H9 (cell line): ENCODE measurements around the gene FAM222B. TPM values are rescaled to one million over a fixed set of nuclear protein-coding genes. Genes with fewer than 3 reads are reported as not detected.

Source experiments
- DNase-seq: peaks from one replicate; pipeline ENCODE4 v3.0.0-alpha.2; 2017
- H2AFZ ChIP-seq: one replicate; pipeline ENCODE4 v1.6.1; 2013; ENCODE audit warnings: mild to moderate bottlenecking, low read length, control low read depth, moderate library complexity
- H2AK5ac ChIP-seq: 2 replicates; pipeline ENCODE4 v1.6.1; 2013; ENCODE audit warnings: low read length, control low read depth, mixed read lengths; ENCODE audit not compliant: insufficient read length
- H2BK120ac ChIP-seq: one replicate; pipeline ENCODE4 v1.6.1; 2013; ENCODE audit warnings: low read depth, mild to moderate bottlenecking, low read length, control low read depth, inconsistent platforms; ENCODE audit not compliant: poor library complexity, severe bottlenecking
- H2BK12ac ChIP-seq: 2 replicates; pipeline ENCODE4 v1.6.1; 2013; ENCODE audit warnings: low read length, control low read depth, mixed read lengths, low read depth; ENCODE audit not compliant: insufficient read length
- H2BK15ac ChIP-seq: 2 replicates; pipeline ENCODE4 v1.6.1; 2013; ENCODE audit warnings: low read depth, low read length, control low read depth
- H2BK20ac ChIP-seq: one replicate; pipeline ENCODE4 v1.6.1; 2013; ENCODE audit warnings: low read depth, mild to moderate bottlenecking, low read length, control low read depth, inconsistent platforms; ENCODE audit not compliant: poor library complexity, severe bottlenecking
- H2BK5ac ChIP-seq: 2 replicates; pipeline ENCODE4 v1.6.1; 2013; ENCODE audit warnings: low read length, control low read depth, mixed read lengths; ENCODE audit not compliant: insufficient read length
- H3K14ac ChIP-seq: 2 replicates; pipeline ENCODE4 v1.6.1; 2013; ENCODE audit warnings: low read length, control low read depth; ENCODE audit not compliant: insufficient read depth
- H3K18ac ChIP-seq: 2 replicates; pipeline ENCODE4 v1.6.1; 2013; ENCODE audit warnings: low read depth, mild to moderate bottlenecking, mixed read lengths, low read length, control low read depth; ENCODE audit not compliant: insufficient read length
- H3K23ac ChIP-seq: 2 replicates; pipeline ENCODE4 v1.6.1; 2013; ENCODE audit warnings: low read length, control low read depth, mixed read lengths, low read depth; ENCODE audit not compliant: insufficient read length
- H3K23me2 ChIP-seq: 2 replicates; pipeline ENCODE4 v1.6.1; 2013; ENCODE audit warnings: low read depth, mild to moderate bottlenecking, mixed read lengths, low read length, control low read depth; ENCODE audit not compliant: insufficient read length, poor library complexity, severe bottlenecking
- H3K27ac ChIP-seq: 2 replicates; pipeline ENCODE4 v1.5.1; 2013; ENCODE audit warnings: low read length, control low read depth, mixed read lengths, low read depth; ENCODE audit not compliant: insufficient read length
- H3K27me3 ChIP-seq: 2 replicates; pipeline ENCODE4 v1.6.1; 2013; ENCODE audit warnings: low read length, control low read depth, inconsistent platforms; ENCODE audit not compliant: insufficient read depth
- H3K4ac ChIP-seq: 2 replicates; pipeline ENCODE4 v1.6.1; 2013; ENCODE audit warnings: low read depth, mild to moderate bottlenecking, control low read depth, inconsistent platforms, low read length, moderate library complexity
- H3K4me1 ChIP-seq: 2 replicates; pipeline ENCODE4 v1.6.1; 2013; ENCODE audit warnings: low read length, control low read depth, inconsistent platforms; ENCODE audit not compliant: insufficient read depth
- H3K4me2 ChIP-seq: 2 replicates; pipeline ENCODE4 v1.6.1; 2013; ENCODE audit warnings: low read length, control low read depth, mixed read lengths; ENCODE audit not compliant: insufficient read length, insufficient read depth
- H3K56ac ChIP-seq: 2 replicates; pipeline ENCODE4 v1.6.1; 2013; ENCODE audit warnings: low read depth, mild to moderate bottlenecking, mixed read lengths, low read length, control low read depth; ENCODE audit not compliant: insufficient read length
- H3K79me1 ChIP-seq: 2 replicates; pipeline ENCODE4 v1.6.1; 2013; ENCODE audit warnings: low read depth, mild to moderate bottlenecking, moderate library complexity, low read length, control low read depth, inconsistent platforms; ENCODE audit not compliant: insufficient read depth, poor library complexity, severe bottlenecking
- H3K79me2 ChIP-seq: 2 replicates; pipeline ENCODE4 v1.6.1; 2013; ENCODE audit warnings: low read length, control low read depth, inconsistent platforms; ENCODE audit not compliant: insufficient read depth
- H3K9ac ChIP-seq: 2 replicates; pipeline ENCODE4 v1.6.1; 2013; ENCODE audit warnings: low read length, control low read depth, mixed read lengths; ENCODE audit not compliant: insufficient read length; ENCODE audit errors: extremely low read depth
- H3K9me3 ChIP-seq: one replicate; pipeline ENCODE4 v1.6.1; 2013; ENCODE audit warnings: low read depth, low read length, inconsistent platforms; ENCODE audit not compliant: control insufficient read depth
- H3T11ph ChIP-seq: one replicate; pipeline ENCODE4 v1.6.1; 2013; ENCODE audit warnings: mild to moderate bottlenecking, low read length, control low read depth, inconsistent platforms
- H4K20me1 ChIP-seq: one replicate; pipeline ENCODE4 v1.6.1; 2013; ENCODE audit not compliant: control insufficient read depth, insufficient read length, insufficient read depth
- H4K5ac ChIP-seq: 2 replicates; pipeline ENCODE4 v1.6.1; 2013; ENCODE audit warnings: low read depth, mild to moderate bottlenecking, mixed read lengths, low read length, control low read depth; ENCODE audit not compliant: insufficient read length
- H4K8ac ChIP-seq: replicated peaks from 2 replicates; pipeline ENCODE4 v1.6.1; 2013; ENCODE audit warnings: low read length, control low read depth, mixed read lengths, low read depth; ENCODE audit not compliant: insufficient read length
- H4K91ac ChIP-seq: 2 replicates; pipeline ENCODE4 v1.6.1; 2013; ENCODE audit warnings: low read depth, mild to moderate bottlenecking, moderate library complexity, mixed read lengths, low read length, control low read depth; ENCODE audit not compliant: insufficient read length
- H3K27ac Mint-ChIP-seq, 3 experiments: 2 replicates in 2 of 3; 3 replicates in 1 of 3; pipeline ENCODE4 v1.8.0; 2020 to 2021; ENCODE audit warnings: mixed read lengths in 3 of 3, mild to moderate bottlenecking in 1 of 3, moderate library complexity in 1 of 3
- H3K27me3 Mint-ChIP-seq: 2 replicates; pipeline ENCODE4 v1.8.0; 2021; ENCODE audit warnings: low read depth, mild to moderate bottlenecking, moderate library complexity, mixed read lengths
- H3K36me3 Mint-ChIP-seq, 3 experiments: 2 replicates in 2 of 3; 3 replicates in 1 of 3; pipeline ENCODE4 v1.8.0; 2020 to 2021; ENCODE audit warnings: low read depth in 3 of 3, mixed read lengths in 3 of 3; ENCODE audit not compliant: insufficient read depth in 1 of 3
- H3K4me1 Mint-ChIP-seq, 2 experiments: 2 replicates each; pipeline ENCODE4 v1.8.0; 2020; ENCODE audit warnings: mixed read lengths in 2 of 2
- H3K4me3 Mint-ChIP-seq, 2 experiments: 2 replicates in 1 of 2; 3 replicates in 1 of 2; pipeline ENCODE4 v1.8.0; 2020 to 2021; ENCODE audit warnings: mild to moderate bottlenecking in 2 of 2, mixed read lengths in 2 of 2, moderate library complexity in 1 of 2
- H3K9me3 Mint-ChIP-seq, 2 experiments: 2 replicates in 1 of 2; 3 replicates in 1 of 2; pipeline ENCODE4 v1.8.0; 2020; ENCODE audit warnings: mild to moderate bottlenecking in 2 of 2, mixed read lengths in 2 of 2, moderate library complexity in 1 of 2
- CTCF ChIP-seq: fragments of 200-600 bp; sonication (generic); conservative IDR thresholded peaks from 3 replicates; pipeline ENCODE4 v1.8.0; 2021; ENCODE audit warnings: antibody characterized with exemption, mild to moderate bottlenecking
- WGBS: extraction: QIAGEN DNeasy Blood & Tissue Kit; methylation state at CpG from one replicate; pipeline ENCODE4 v1.1.7; 2013; ENCODE audit warnings: missing lambda C conversion rate, low lambda C conversion rate, mixed read lengths; ENCODE audit not compliant: insufficient read length; ENCODE audit errors: extremely low coverage; 5-methylcytosine and 5-hydroxymethylcytosine counted together
- total RNA-seq: library from RNA; stranded (reverse); gene quantifications from 2 replicates; pipeline ENCODE4 v1.2.1, GENCODE V29; 2021

The FAM222B gene
- total RNA-seq, 1 experiment from 2014 or later, result 76.1 TPM

DNA sequence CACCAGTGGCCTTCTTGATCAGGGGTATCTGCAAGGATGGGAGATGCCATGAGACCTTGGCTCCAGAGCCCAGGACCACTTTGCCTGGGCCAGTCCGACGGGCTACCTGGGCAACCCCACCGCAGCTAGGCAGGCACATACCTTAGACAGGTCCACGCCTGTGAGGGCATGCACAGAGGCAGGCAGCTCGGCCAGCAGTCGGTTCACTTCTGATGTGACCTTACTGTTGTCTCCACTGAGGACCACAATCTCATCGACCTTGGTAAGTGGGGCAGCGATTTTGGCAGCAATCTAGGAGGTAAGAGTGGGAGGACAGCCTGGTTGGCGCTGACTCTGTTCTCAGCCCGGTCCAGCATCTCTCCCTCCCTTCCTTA lies 38.0 kb upstream of the FAM222B start:
- peaks cover 6 to 8% of the 10 kb centered on the region in 2 experiments for H3K4me1 Mint-ChIP-seq
- no peak overlapping the region for H2BK20ac ChIP-seq
- H3K9ac ChIP-seq, result no peak overlapping the region
- no peaks in the 10 kb centered on the region for H3K4me1 ChIP-seq
- no peak overlapping the region for H3K23ac ChIP-seq
- no peaks in the 10 kb centered on the region for H3K79me1 ChIP-seq
- no peaks in the 10 kb centered on the region for H3K79me2 ChIP-seq
- WGBS, result no CpG with 5 or more reads among the region's 10 CpGs
- no peak for TF ChIP-seq CTCF
- H2BK15ac ChIP-seq, result no peak overlapping the region
- H4K91ac ChIP-seq, result no peak overlapping the region
- no peak overlapping the region for H3K4ac ChIP-seq
- H4K20me1 ChIP-seq, result no peaks in the 10 kb centered on the region
- no peak overlapping the region for H2AK5ac ChIP-seq
- no peak for DNase-seq
- H3K18ac ChIP-seq, result no peak overlapping the region
- no peak overlapping the region for H3T11ph ChIP-seq
- no peak overlapping the region; a peak in 1 of 5 replicates for H3K4me3 Mint-ChIP-seq
- no peak overlapping the region for H4K8ac ChIP-seq
- no peak overlapping the region for H2BK120ac ChIP-seq
- peaks cover 4 to 6% of the 10 kb centered on the region in 2 experiments; a peak in 3 of 5 replicates for H3K9me3 Mint-ChIP-seq
- peaks cover 29 to 70% (median 66%) of the 10 kb centered on the region in 3 experiments; a peak in 6 of 7 replicates for H3K36me3 Mint-ChIP-seq
- no peak overlapping the region for H3K56ac ChIP-seq
- no peak overlapping the region for H2BK12ac ChIP-seq
- H3K9me3 ChIP-seq, result no peaks in the 10 kb centered on the region
- H3K27ac Mint-ChIP-seq, result no peak overlapping the region
- H3K27ac ChIP-seq, result no peak overlapping the region
- H3K27me3 Mint-ChIP-seq, result no peaks in the 10 kb centered on the region
- H2BK5ac ChIP-seq, result no peak overlapping the region
- H3K4me2 ChIP-seq, result no peak overlapping the region
- H2AFZ ChIP-seq, result no peak overlapping the region
- H3K23me2 ChIP-seq, result no peaks in the 10 kb centered on the region
- no peak overlapping the region for H4K5ac ChIP-seq
- no peak overlapping the region for H3K14ac ChIP-seq
- H3K27me3 ChIP-seq, result no peaks in the 10 kb centered on the region
